Lung microvascular endothelial cell (primary cell): ENCODE data around the gene FYN. TPM values are rescaled to one million over a fixed set of nuclear protein-coding genes. Genes with fewer than 3 reads are reported as not detected.
"Not testable (repeated sequence)": the region's sequence is repeated elsewhere in the genome, so short reads cannot be mapped to it uniquely, and the experiment has no call there.

Source experiments
- DNase-seq, 2 donors: peaks; one replicate each; pipeline versions ENCODE4 v3.0.0 to v3.0.0-alpha.2; 2010; ENCODE audit warnings: low read depth in 2 of 2
- total RNA-seq: library from RNA; depleted of rRNA; stranded (reverse); fragments of >200 nt; gene quantifications from 2 replicates; pipeline ENCODE4 v1.2.1, GENCODE V29; 2014

The FYN gene
- total RNA-seq, 1 donor from 2014 or later: 77.0 TPM

- DNase-seq: peak in 1 of 2 donors; percentile 77
These were observed 187.7 kb downstream of the FYN start for GRCh38 chr6:111685526-111685925.

- no peak for DNase-seq
These were observed 188.2 kb downstream of the FYN start for GRCh38 chr6:111685058-111685457.

GRCh38 chr6:111683749-111684267, 189.4 kb downstream of the FYN start:
- DNase-seq: peak; percentile 91 to 96

GRCh38 chr6:111683157-111683556, 190.1 kb downstream of the FYN start:
- peak in 1 of 2 donors; percentile 64 for DNase-seq

- no peak for DNase-seq
These were observed 191.4 kb downstream of the FYN start for GRCh38 chr6:111681860-111682259.

- DNase-seq: not testable (repeated sequence)
These were observed 192.2 kb downstream of the FYN start for GRCh38 chr6:111680811-111681609.

- no peak for DNase-seq
These were observed 193.1 kb downstream of the FYN start for GRCh38 chr6:111680015-111680712.

GRCh38 chr6:111679126-111679858, 194.0 kb downstream of the FYN start:
- no peak for DNase-seq

- no peak for DNase-seq
These were observed 195.8 kb downstream of the FYN start for GRCh38 chr6:111677249-111677990.

- no peak for DNase-seq
These were observed 196.9 kb downstream of the FYN start for GRCh38 chr6:111676383-111676782.

GRCh38 chr6:111674883-111675282, 198.4 kb downstream of the FYN start:
- no peak for DNase-seq

GRCh38 chr6:111674413-111674812, 198.8 kb downstream of the FYN start:
- DNase-seq: no peak

GRCh38 chr6:111673937-111674336, 199.3 kb downstream of the FYN start:
- DNase-seq: no peak

- DNase-seq: no peak
These were observed 199.7 kb downstream of the FYN start for GRCh38 chr6:111673532-111673931.

- no peak for DNase-seq
These were observed 200.3 kb downstream of the FYN start for GRCh38 chr6:111672761-111673450.

GRCh38 chr6:111669326-111669725, 203.9 kb downstream of the FYN start:
- DNase-seq: no peak

- no peak for DNase-seq
These were observed 204.8 kb downstream of the FYN start for GRCh38 chr6:111668410-111668809.

- DNase-seq: no peak
These were observed 205.3 kb downstream of the FYN start for GRCh38 chr6:111667931-111668330.

- peak; percentile 39 to 83 for DNase-seq
These were observed 206.4 kb downstream of the FYN start for GRCh38 chr6:111666847-111667246.

- peak in 1 of 2 donors; percentile 98 for DNase-seq
These were observed 208.7 kb downstream of the FYN start for GRCh38 chr6:111664565-111665030.
